Embryonic facial prominence (tissue), 1 donor: ENCODE results near the gene DDN.

Experiments used
- DNase-seq: peaks from one replicate; pipeline ENCODE4 v3.0.0-alpha.2; 2016; ENCODE audit errors: extremely low spot score

Gene DDN

GRCh38 chr12:48999371-49000131, at the start of gene DDN:
Gene DDN (minus strand): TSS chr12:48999375. CDS start chr12:48999287, 88 bp downstream.
- DNase-seq: no peak

- no peak for DNase-seq
Measured at GRCh38 chr12:49048953-49049352, 49.8 kb upstream of the DDN start.

GRCh38 chr12:49046129-49046895, 47.1 kb upstream of the DDN start:
- no peak for DNase-seq

GRCh38 chr12:49044660-49045059, 45.5 kb upstream of the DDN start:
- no peak for DNase-seq

GRCh38 chr12:49043856-49044258, 44.7 kb upstream of the DDN start:
- DNase-seq: no peak

GRCh38 chr12:49043241-49043640, 44.1 kb upstream of the DDN start:
- DNase-seq: no peak

- DNase-seq: no peak
Measured at GRCh38 chr12:49041881-49042484, 42.8 kb upstream of the DDN start.

- no peak for DNase-seq
Measured at GRCh38 chr12:49041036-49041880, 42.1 kb upstream of the DDN start.

- DNase-seq: no peak
Measured at GRCh38 chr12:49040364-49040855, 41.2 kb upstream of the DDN start.

- no peak for DNase-seq
Measured at GRCh38 chr12:49039421-49040363, 40.5 kb upstream of the DDN start.

GRCh38 chr12:49038291-49038955, 39.2 kb upstream of the DDN start:
- no peak for DNase-seq

- DNase-seq: no peak
Measured at GRCh38 chr12:49037947-49038237, 38.7 kb upstream of the DDN start.

GRCh38 chr12:49037111-49037946, 38.2 kb upstream of the DDN start:
- DNase-seq: no peak

- no peak for DNase-seq
Measured at GRCh38 chr12:49036029-49036428, 36.9 kb upstream of the DDN start.

- DNase-seq: no peak
Measured at GRCh38 chr12:49034286-49034622, 35.1 kb upstream of the DDN start.

GRCh38 chr12:49033611-49034285, 34.6 kb upstream of the DDN start:
- no peak for DNase-seq

GRCh38 chr12:49032679-49033447, 33.7 kb upstream of the DDN start:
- DNase-seq: no peak

- DNase-seq: no peak
Measured at GRCh38 chr12:49032276-49032675, 33.1 kb upstream of the DDN start.
